Measurements from ENCODE around the gene FARSB. TPM values are rescaled to one million over a fixed set of nuclear protein-coding genes. Genes with fewer than 3 reads are reported as not detected.

Gene FARSB
- total RNA-seq, 1 experiment from 2014 or later, result 50.7 TPM

DNA sequence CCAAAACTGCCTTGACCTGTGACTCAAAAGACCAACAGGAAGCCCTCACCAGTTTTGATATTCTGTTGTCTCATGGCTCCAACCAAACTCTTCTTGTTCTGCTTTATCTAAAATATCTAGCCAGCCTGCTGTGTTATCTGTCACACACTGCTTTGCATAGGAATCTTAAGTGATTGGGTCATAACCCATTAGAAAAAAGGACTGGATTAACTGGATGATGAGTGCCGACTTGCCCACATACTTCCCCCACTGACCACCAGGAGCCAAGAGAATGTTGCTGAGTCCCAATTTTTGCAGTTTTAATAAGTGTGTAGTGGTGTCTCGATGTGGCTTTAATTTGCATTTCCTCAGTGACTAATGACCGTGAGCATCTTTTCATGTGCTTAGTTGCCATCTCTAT, 22.1 kb upstream of the FARSB start:
- Histone ChIP-seq H3K9ac (ENCODE audit: low read length) (no peak overlapping the region), H3K4me1 (ENCODE audit: control insufficient read depth in 1 of 2, insufficient read depth in 2 of 2, low read length in 2 of 2) (peaks cover 0 to 5% of the 10 kb centered on the region in 2 experiments; a peak in 1 of 4 replicates), H3K36me3 (ENCODE audit: control insufficient read depth in 1 of 2, insufficient read depth in 2 of 2, low read length in 2 of 2) (no peaks in the 10 kb centered on the region), H3K27ac (ENCODE audit: low read depth, low read length) (no peak overlapping the region), H3K9me2 (ENCODE audit: insufficient read depth) (no peaks in the 10 kb centered on the region), H3K27me3 (ENCODE audit: insufficient read depth, low read length) (no peaks in the 10 kb centered on the region), H2AFZ (ENCODE audit: low read depth, low read length, poor library complexity, severe bottlenecking) (no peak overlapping the region), H3K4me3 (replicated peaks in 1 of 2; ENCODE audit: low read depth in 1 of 2, low read length in 2 of 2) (no peak overlapping the region), H3K79me2 (ENCODE audit: insufficient read depth, low read length) (no peaks in the 10 kb centered on the region), H4K20me1 (ENCODE audit: insufficient read depth) (no peaks in the 10 kb centered on the region), H3K4me2 (ENCODE audit: low read length) (no peak overlapping the region), H3K9me3 (ENCODE audit: control insufficient read depth in 1 of 2, insufficient read depth in 1 of 2, low read depth in 1 of 2, low read length in 2 of 2) (no peaks in the 10 kb centered on the region)
- DNase-seq (ENCODE audit: low read depth, low spot score) (no peak), ATAC-seq (no peak)
- POLR2A ChIA-PET, result no interaction called here
- BruUV-seq (replicated peaks), result no TSS peak
- TF ChIP-seq, protein P1, sequence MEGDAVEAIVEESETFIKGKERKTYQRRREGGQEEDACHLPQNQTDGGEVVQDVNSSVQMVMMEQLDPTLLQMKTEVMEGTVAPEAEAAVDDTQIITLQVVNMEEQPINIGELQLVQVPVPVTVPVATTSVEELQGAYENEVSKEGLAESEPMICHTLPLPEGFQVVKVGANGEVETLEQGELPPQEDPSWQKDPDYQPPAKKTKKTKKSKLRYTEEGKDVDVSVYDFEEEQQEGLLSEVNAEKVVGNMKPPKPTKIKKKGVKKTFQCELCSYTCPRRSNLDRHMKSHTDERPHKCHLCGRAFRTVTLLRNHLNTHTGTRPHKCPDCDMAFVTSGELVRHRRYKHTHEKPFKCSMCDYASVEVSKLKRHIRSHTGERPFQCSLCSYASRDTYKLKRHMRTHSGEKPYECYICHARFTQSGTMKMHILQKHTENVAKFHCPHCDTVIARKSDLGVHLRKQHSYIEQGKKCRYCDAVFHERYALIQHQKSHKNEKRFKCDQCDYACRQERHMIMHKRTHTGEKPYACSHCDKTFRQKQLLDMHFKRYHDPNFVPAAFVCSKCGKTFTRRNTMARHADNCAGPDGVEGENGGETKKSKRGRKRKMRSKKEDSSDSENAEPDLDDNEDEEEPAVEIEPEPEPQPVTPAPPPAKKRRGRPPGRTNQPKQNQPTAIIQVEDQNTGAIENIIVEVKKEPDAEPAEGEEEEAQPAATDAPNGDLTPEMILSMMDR (IDR thresholded peaks at IDR 0.05 in 2 of 3, conservative IDR thresholded peaks at IDR 0.05 in 1 of 3; ENCODE audit: borderline replicate concordance in 1 of 3, insufficient read depth in 1 of 3, low read depth in 2 of 3, low read length in 2 of 3), result peak in 1 of 3 experiments; percentile 30; a peak in 2 of 6 replicates
- TF ChIP-seq, protein P2, sequence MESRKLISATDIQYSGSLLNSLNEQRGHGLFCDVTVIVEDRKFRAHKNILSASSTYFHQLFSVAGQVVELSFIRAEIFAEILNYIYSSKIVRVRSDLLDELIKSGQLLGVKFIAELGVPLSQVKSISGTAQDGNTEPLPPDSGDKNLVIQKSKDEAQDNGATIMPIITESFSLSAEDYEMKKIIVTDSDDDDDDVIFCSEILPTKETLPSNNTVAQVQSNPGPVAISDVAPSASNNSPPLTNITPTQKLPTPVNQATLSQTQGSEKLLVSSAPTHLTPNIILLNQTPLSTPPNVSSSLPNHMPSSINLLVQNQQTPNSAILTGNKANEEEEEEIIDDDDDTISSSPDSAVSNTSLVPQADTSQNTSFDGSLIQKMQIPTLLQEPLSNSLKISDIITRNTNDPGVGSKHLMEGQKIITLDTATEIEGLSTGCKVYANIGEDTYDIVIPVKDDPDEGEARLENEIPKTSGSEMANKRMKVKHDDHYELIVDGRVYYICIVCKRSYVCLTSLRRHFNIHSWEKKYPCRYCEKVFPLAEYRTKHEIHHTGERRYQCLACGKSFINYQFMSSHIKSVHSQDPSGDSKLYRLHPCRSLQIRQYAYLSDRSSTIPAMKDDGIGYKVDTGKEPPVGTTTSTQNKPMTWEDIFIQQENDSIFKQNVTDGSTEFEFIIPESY (IDR thresholded peaks at IDR 0.05; ENCODE audit: extremely low read depth, insufficient replicate concordance, low read length), result no peak
- RAD21 ChIA-PET (ENCODE audit: low non-redundant PET in 1 of 2, low total read pairs in 2 of 2, uncharacterized antibody in 2 of 2, unreplicated experiment in 2 of 2), result no interaction called here
- CTCF ChIA-PET, result interaction anchor here (0.9 kb wide), 1 partner anchor 10 kb away, joined by 3 read pairs; no protein-coding TSS in a partner anchor
- intact Hi-C loops (cut with micrococcal nuclease), result no loop called here

DNA sequence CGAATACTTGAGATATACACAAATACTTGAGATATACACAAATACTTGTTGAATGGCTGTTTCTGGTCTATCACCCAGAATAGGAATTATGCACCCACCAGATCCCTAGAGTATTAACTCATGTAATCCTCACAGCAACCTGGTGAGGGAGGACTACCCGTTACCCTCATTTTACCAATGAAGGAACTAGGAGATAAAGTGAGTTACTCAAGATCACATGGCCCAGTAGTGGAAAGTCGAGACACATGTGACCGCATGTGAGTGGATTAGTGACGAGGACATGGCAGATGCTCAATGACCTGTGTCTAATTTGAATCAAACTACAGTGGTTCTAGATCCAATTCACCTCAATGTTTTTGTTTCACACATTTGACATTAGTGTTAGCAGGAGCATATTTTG, 18.0 kb upstream of the FARSB start:
- POLR2A ChIA-PET, result no interaction called here
- no peaks in the 10 kb centered on the region for H3K36me3 ChIP-seq (ENCODE audit: control insufficient read depth in 1 of 2, insufficient read depth in 2 of 2, low read length in 2 of 2)
- no peak overlapping the region for H3K27ac ChIP-seq (ENCODE audit: low read depth, low read length)
- RAD21 ChIA-PET (ENCODE audit: low non-redundant PET in 1 of 2, low total read pairs in 2 of 2, uncharacterized antibody in 2 of 2, unreplicated experiment in 2 of 2), result no interaction called here
- peaks cover 0 to 5% of the 10 kb centered on the region in 2 experiments; a peak in 1 of 4 replicates for H3K4me1 ChIP-seq (ENCODE audit: control insufficient read depth in 1 of 2, insufficient read depth in 2 of 2, low read length in 2 of 2)
- H3K4me2 ChIP-seq (ENCODE audit: low read length), result no peak overlapping the region
- H2AFZ ChIP-seq (ENCODE audit: low read depth, low read length, poor library complexity, severe bottlenecking), result no peak overlapping the region
- H3K79me2 ChIP-seq (ENCODE audit: insufficient read depth, low read length), result no peaks in the 10 kb centered on the region
- BruUV-seq (replicated peaks), result no TSS peak
- H3K9me3 ChIP-seq (ENCODE audit: control insufficient read depth in 1 of 2, insufficient read depth in 1 of 2, low read depth in 1 of 2, low read length in 2 of 2), result no peaks in the 10 kb centered on the region
- H3K4me3 ChIP-seq (replicated peaks in 1 of 2; ENCODE audit: low read depth in 1 of 2, low read length in 2 of 2), result no peak overlapping the region
- no peaks in the 10 kb centered on the region for H4K20me1 ChIP-seq (ENCODE audit: insufficient read depth)
- no peak for DNase-seq (ENCODE audit: low read depth, low spot score)
- no peaks in the 10 kb centered on the region for H3K27me3 ChIP-seq (ENCODE audit: insufficient read depth, low read length)
- peak; percentile 63 for ATAC-seq
- intact Hi-C loops (cut with micrococcal nuclease), result no loop called here
- no peaks in the 10 kb centered on the region for H3K9me2 ChIP-seq (ENCODE audit: insufficient read depth)
- no peak overlapping the region for H3K9ac ChIP-seq (ENCODE audit: low read length)
- CTCF ChIA-PET, result interaction anchor here (1.1 kb wide), 1 partner anchor 229 kb away, joined by 3 read pairs; no protein-coding TSS in a partner anchor
- no peak for TF ChIP-seq EGR1 (IDR thresholded peaks at IDR 0.05; ENCODE audit: low read depth)
- no peak for TF ChIP-seq EZH2phosphoT487 (IDR thresholded peaks at IDR 0.05; ENCODE audit: borderline replicate concordance)
- TF ChIP-seq RAD21 (IDR thresholded peaks at IDR 0.05; ENCODE audit: low read depth), result no peak
- TF ChIP-seq, protein P2 (IDR thresholded peaks at IDR 0.05; ENCODE audit: extremely low read depth, insufficient replicate concordance, low read length), result no peak
- TF ChIP-seq, protein P1 (IDR thresholded peaks at IDR 0.05 in 2 of 3, conservative IDR thresholded peaks at IDR 0.05 in 1 of 3; ENCODE audit: borderline replicate concordance in 1 of 3, insufficient read depth in 1 of 3, low read depth in 2 of 3, low read length in 2 of 3), result no peak
- no peak for TF ChIP-seq SP1 (IDR thresholded peaks at IDR 0.05; ENCODE audit: low read depth)
- TF ChIP-seq FOSL1 (IDR thresholded peaks at IDR 0.05; ENCODE audit: low read depth), result no peak
